IMR-90 (cell line): Measurements from ENCODE around the gene RNF151. TPM values are rescaled to one million over a fixed set of nuclear protein-coding genes. Genes with fewer than 3 reads are reported as not detected.

ENCODE experiments used
- ATAC-seq: fragments of 200-7000 bp; cut with Tn5 transposase; 2 replicates; pipeline ENCODE4 v1.9.1; 2020; ENCODE audit warnings: low read depth, mild to moderate bottlenecking, moderate library complexity
- BruUV-seq: library from RNA; stranded (reverse); fragments of 400-500 nt; replicated peaks from 2 replicates; lab custom pipeline; 2021; lab: Mats Ljungman, UMichigan
- CTCF ChIA-PET: fragments of 300-600 bp; formaldehyde crosslinking; extraction: SDS; loops from one replicate; lab custom pipeline; 2021; ENCODE audit warnings: antibody characterized with exemption; lab: Yijun Ruan, JAX
- POLR2A ChIA-PET: fragments of 300-600 bp; sonication (Branson Sonifier 250); formaldehyde crosslinking; loops from one replicate; lab custom pipeline; 2022; ENCODE audit warnings: antibody characterized with exemption; ENCODE audit not compliant: unreplicated experiment; lab: Charles Lee
- DNase-seq: peaks from one replicate; pipeline ENCODE4 v3.0.0; 2013
- H2AFZ ChIP-seq: replicated peaks from 2 replicates; pipeline ENCODE3; 2013; ENCODE audit warnings: low read length, mild to moderate bottlenecking; ENCODE audit not compliant: poor library complexity
- H2AK5ac ChIP-seq: 2 replicates; pipeline ENCODE4 v1.6.1; 2013; ENCODE audit warnings: low read depth, low read length, inconsistent platforms
- H2AK9ac ChIP-seq: replicated peaks from 2 replicates; pipeline ENCODE3; 2013; ENCODE audit warnings: mild to moderate bottlenecking, low read depth, low read length, moderate library complexity; ENCODE audit not compliant: poor library complexity
- H2BK120ac ChIP-seq: 2 replicates; pipeline ENCODE4 v1.6.1; 2013; ENCODE audit warnings: low read depth, low read length, inconsistent platforms
- H2BK15ac ChIP-seq: 3 replicates; pipeline ENCODE4 v1.6.1; 2013; ENCODE audit warnings: low read depth, low read length, inconsistent platforms
- H2BK20ac ChIP-seq: 2 replicates; pipeline ENCODE4 v1.6.1; 2013; ENCODE audit warnings: low read depth, mild to moderate bottlenecking, inconsistent platforms, low read length, moderate library complexity
- H2BK5ac ChIP-seq: 2 replicates; pipeline ENCODE4 v1.6.1; 2013; ENCODE audit warnings: mild to moderate bottlenecking, low read depth, low read length, inconsistent platforms; ENCODE audit not compliant: poor library complexity, severe bottlenecking
- H3K14ac ChIP-seq: replicated peaks from 2 replicates; pipeline ENCODE4 v1.6.1; 2013; ENCODE audit warnings: low read depth, low read length, inconsistent platforms
- H3K18ac ChIP-seq: 2 replicates; pipeline ENCODE4 v1.6.1; 2013; ENCODE audit warnings: low read depth, low read length, control low read depth
- H3K23ac ChIP-seq: 2 replicates; pipeline ENCODE4 v1.6.1; 2013; ENCODE audit warnings: low read depth, low read length, inconsistent platforms
- H3K27ac ChIP-seq: 2 replicates; pipeline ENCODE4 v1.5.1; 2013; ENCODE audit warnings: mild to moderate bottlenecking, control low read depth, low read length; ENCODE audit not compliant: insufficient read depth
- H3K27me3 ChIP-seq: 2 replicates; pipeline ENCODE4 v1.6.1; 2013; ENCODE audit warnings: low read length; ENCODE audit not compliant: control insufficient read depth, insufficient read depth
- H3K36me3 ChIP-seq: 2 replicates; pipeline ENCODE4 v1.6.1; 2013; ENCODE audit warnings: low read length, mixed read lengths; ENCODE audit not compliant: control insufficient read depth, insufficient read depth
- H3K4ac ChIP-seq: 2 replicates; pipeline ENCODE4 v1.6.1; 2013; ENCODE audit warnings: low read depth, low read length, inconsistent platforms
- H3K4me1 ChIP-seq: 2 replicates; pipeline ENCODE4 v1.6.1; 2013; ENCODE audit warnings: low read length, mixed read lengths; ENCODE audit not compliant: control insufficient read depth, insufficient read depth
- H3K4me2 ChIP-seq: 2 replicates; pipeline ENCODE4 v1.6.1; 2013; ENCODE audit warnings: low read depth, mild to moderate bottlenecking, control low read depth, low read length, moderate library complexity
- H3K4me3 ChIP-seq: 2 replicates; pipeline ENCODE4 v1.5.1; 2013; ENCODE audit warnings: low read depth, mild to moderate bottlenecking, control low read depth, low read length, moderate library complexity; ENCODE audit not compliant: insufficient read depth
- H3K56ac ChIP-seq: 2 replicates; pipeline ENCODE4 v1.6.1; 2013; ENCODE audit warnings: low read length, inconsistent platforms; ENCODE audit not compliant: insufficient read depth; ENCODE audit errors: extremely low read depth
- H3K79me1 ChIP-seq, 2 experiments: 2 replicates each; pipeline ENCODE4 v1.6.1; 2013; ENCODE audit warnings: low read length in 2 of 2, inconsistent platforms in 1 of 2, low read depth in 1 of 2
- H3K9ac ChIP-seq: 2 replicates; pipeline ENCODE4 v1.6.1; 2013; ENCODE audit warnings: low read depth, low read length, control low read depth
- H3K9me1 ChIP-seq: 2 replicates; pipeline ENCODE4 v1.6.1; 2013; ENCODE audit warnings: low read length, inconsistent platforms; ENCODE audit not compliant: insufficient read depth
- H3K9me3 ChIP-seq: 2 replicates; pipeline ENCODE4 v1.6.1; 2013; ENCODE audit warnings: low read length; ENCODE audit not compliant: control insufficient read depth, insufficient read depth
- H4K20me1 ChIP-seq: 2 replicates; pipeline ENCODE4 v1.6.1; 2013; ENCODE audit warnings: low read length, inconsistent platforms; ENCODE audit not compliant: insufficient read depth
- H4K5ac ChIP-seq: 2 replicates; pipeline ENCODE4 v1.6.1; 2013; ENCODE audit warnings: mild to moderate bottlenecking, low read depth, low read length, control low read depth
- H4K8ac ChIP-seq, 2 experiments: 2 replicates each; pipeline ENCODE4 v1.6.1; 2013; ENCODE audit warnings: low read depth in 2 of 2, low read length in 2 of 2, control low read depth in 1 of 2, inconsistent platforms in 1 of 2
- H4K91ac ChIP-seq: 2 replicates; pipeline ENCODE4 v1.6.1; 2013; ENCODE audit warnings: low read depth, low read length, inconsistent platforms; ENCODE audit not compliant: insufficient read depth
- RAD21 ChIP-seq: IDR thresholded peaks from 2 replicates; pipeline ENCODE4 v1.6.1; 2012; ENCODE audit warnings: low read length, improper control_type of control experiment
- RFX5 ChIP-seq: IDR thresholded peaks from 2 replicates; pipeline ENCODE4 v1.8.0; 2012; ENCODE audit warnings: low read depth, mild to moderate bottlenecking, low read length, moderate library complexity
- WGBS, 2 experiments: methylation state at CpG; one replicate each; pipeline versions ENCODE4 v1.1.5 to v1.1.7; 2013; ENCODE audit warnings: missing lambda C conversion rate in 2 of 2; ENCODE audit not compliant: insufficient read length in 1 of 2; ENCODE audit errors: extremely low coverage in 2 of 2; 5-methylcytosine and 5-hydroxymethylcytosine counted together
- dilution Hi-C: fragments of 300-500 bp; cut with HindIII; formaldehyde crosslinking; loops from one replicate; pipeline ENCODE4 v1.14.3; 2018; ENCODE audit warnings: low sequenced_read_pairs; ENCODE audit not compliant: unreplicated experiment
- in situ Hi-C: fragments of 300-500 bp; cut with MboI; formaldehyde crosslinking; loops from 3 replicates; pipeline ENCODE4 v1.14.3; 2019; ENCODE audit warnings: low sequenced_read_pairs, inconsistent platforms, mixed read lengths
- intact Hi-C: fragments of 100-400 bp; cut with micrococcal nuclease; formaldehyde crosslinking; loops from 2 replicates; pipeline ENCODE4 v1.10.0; 2022
- polyA plus RNA-seq, 3 experiments: library from polyadenylated mRNA; depleted of rRNA; stranded (reverse); fragments of >200 nt; gene quantifications; 2 replicates each; pipeline ENCODE4 v1.2.3, GENCODE V29; 2012; ENCODE audit warnings: low replicate concordance in 1 of 3
- total RNA-seq: library from RNA; depleted of rRNA; stranded (reverse); fragments of >200 nt; gene quantifications from 2 replicates; pipeline ENCODE4 v1.2.3, GENCODE V29; 2012

Gene RNF151
- total and polyA plus RNA-seq, 2 of the 4 experiments (the other 2 are of a cell fraction), result not detected

GRCh38 chr16:2002406-2003230, 36.0 kb downstream of the RNF151 start:
- no peak overlapping the region for H3K9ac ChIP-seq
- H2AK9ac ChIP-seq, result no peak overlapping the region
- H3K4me1 ChIP-seq, result peaks cover 21% of the 10 kb centered on the region
- H3K27me3 ChIP-seq, result no peaks in the 10 kb centered on the region
- H2BK15ac ChIP-seq, result no peak overlapping the region
- no peaks in the 10 kb centered on the region for H3K9me3 ChIP-seq
- ChIA-PET CTCF (interaction anchor here (0.9 to 1.7 kb wide), 2 partner anchors 11 to 12 kb away, joined by 3 to 8 read pairs; no protein-coding TSS in a partner anchor), POLR2A (no interaction called here)
- H3K79me1 ChIP-seq, result peaks cover 10 to 76% of the 10 kb centered on the region in 2 experiments; a peak in 3 of 4 replicates
- peaks cover 70% of the 10 kb centered on the region for H4K20me1 ChIP-seq
- H3K18ac ChIP-seq, result no peak overlapping the region
- H2AK5ac ChIP-seq, result no peak overlapping the region
- in situ Hi-C loops, result no loop called here
- DNase-seq (no peak), ATAC-seq (no peak)
- no peak overlapping the region for H2BK20ac ChIP-seq
- no peak overlapping the region for H3K27ac ChIP-seq
- no peak overlapping the region for H2AFZ ChIP-seq
- no peak overlapping the region for H3K4ac ChIP-seq
- H4K5ac ChIP-seq, result no peak overlapping the region
- H4K8ac ChIP-seq, result no peak overlapping the region
- no TSS peak for BruUV-seq
- H3K9me1 ChIP-seq, result peaks cover 6% of the 10 kb centered on the region; the same call in 1 of the 2 replicates
- 97% methylated on average over 30 of the region's 47 CpGs; no CpG with 5 or more reads in 1 of the 2 experiments for WGBS, 2 experiments
- H3K36me3 ChIP-seq, result peaks cover 57% of the 10 kb centered on the region
- H2BK5ac ChIP-seq, result no peak overlapping the region
- no peak overlapping the region for H2BK120ac ChIP-seq
- no peak overlapping the region for H3K23ac ChIP-seq
- H3K4me3 ChIP-seq, result no peak overlapping the region
- H3K14ac ChIP-seq, result no peak overlapping the region
- no peak overlapping the region for H3K56ac ChIP-seq
- intact Hi-C loops, result loop anchor here (5.0 kb wide), 1 partner anchor 140 kb away; no protein-coding TSS in a partner anchor
- TF ChIP-seq RFX5 (no peak), RAD21 (no peak)
- no peak overlapping the region for H3K4me2 ChIP-seq
- dilution Hi-C loops, result no loop called here
- no peak overlapping the region for H4K91ac ChIP-seq
